OCI-LY1 (cell line): ENCODE results near the gene CD247.

Experiments
- CTCF ChIP-seq: fragments of 200-600 bp; sonication (generic), shearing (Covaris generic); IDR thresholded peaks from 2 replicates; pipeline ENCODE4 v1.5.1; 2017; ENCODE audit warnings: mild to moderate bottlenecking, antibody characterized with exemption, low read length, moderate library complexity, mixed read lengths
- EZH2 ChIP-seq: fragments of 200-600 bp; sonication (generic), shearing (Covaris generic); IDR thresholded peaks from 2 replicates; pipeline ENCODE4 v1.8.0; 2017; ENCODE audit warnings: borderline replicate concordance, mixed run types, mild to moderate bottlenecking, antibody characterized with exemption, low read length, moderate library complexity, mixed read lengths

GRCh38 chr1:167473761-167474160 is 44.6 kb downstream of the CD247 start:
- TF ChIP-seq CTCF, result no peak
- TF ChIP-seq EZH2, result no peak
